Heart left ventricle (tissue), 13 donors: ENCODE measurements around the gene ZNF638.

Experiments used
- CTCF ChIP-seq, 12 donors: fragments of 200-600 bp; sonication (generic) in 4 of 12; IDR thresholded peaks; one replicate each; pipeline versions ENCODE4 v1.5.0 to v1.8.0; 2018 to 2022; ENCODE audit warnings: antibody characterized with exemption in 12 of 12, mild to moderate bottlenecking in 5 of 12
- POLR2A ChIP-seq, 2 donors: fragments of 450-650 bp; IDR thresholded peaks; one replicate each; pipeline ENCODE4 v1.6.1; 2017; ENCODE audit warnings: antibody characterized with exemption in 2 of 2, mild to moderate bottlenecking in 2 of 2, moderate library complexity in 2 of 2
- donor health status: ischemic (EF 13 %, LVEDD 7.1; RV severe dilation, severe dysfunction).
- donor health status: DM: no; HTN: yes; CAD: no.
- donor health status: DM: no; HTN: no; CAD: no.
- donor health status: ischemic (EF 25% LVEDD 6.9; RV normal size, moderate dysfunction).
- donor health status: ischemic (EF 25% LVEDD 5.7; RV mildly dilated, moderate dysfunction).
- donor health status: ischemic (EF 35%, LVEDD 5.7; RV mildly dilated, moderate dysfunction).
- donor health status: nonischemic (EF 11% LVEDD 7.7; RV severe dilation, severe dysfunction).
- donor health status: DM: yes; HTN: yes; CAD: no.
- donor health status: PGD.
- donor health status: ischemic (EF 29% LVEDD 5.4; RV normal size, mild dysfunction).
- donor health status: nonischemic (EF 23%, LVEDD 6.1; RV moderate dilation, normal function).

DNA sequence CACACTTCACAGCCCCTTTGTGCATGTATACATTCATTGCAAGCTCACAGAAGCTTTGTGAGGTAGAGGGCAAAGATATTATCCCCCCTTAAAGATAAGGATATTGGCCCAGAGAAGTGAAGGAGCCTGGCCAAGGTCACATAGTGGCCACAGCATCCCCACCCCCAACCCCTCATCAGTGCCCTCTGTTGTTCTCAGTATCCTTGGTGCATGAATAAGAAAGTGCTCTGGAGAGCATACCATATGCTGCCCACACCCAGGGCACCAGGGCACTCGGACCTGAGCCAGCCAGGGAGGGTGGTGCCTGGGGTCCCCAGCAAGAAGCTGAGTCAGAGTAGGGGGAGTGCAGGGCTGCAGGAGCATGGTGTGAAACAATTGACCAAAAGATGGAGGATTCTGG is 125.0 kb downstream of the ZNF638 start:
- TF ChIP-seq POLR2A (IDR thresholded peaks at IDR 0.05) = no peak
- no peak for TF ChIP-seq CTCF (IDR thresholded peaks at IDR 0.05)
